ENCODE results near the gene APPL2.

GRCh38 chr12:105194947-105195346 is 41.0 kb downstream of the APPL2 start:
- TF ChIP-seq CTCF (IDR thresholded peaks at IDR 0.05): no peak
- TF ChIP-seq POLR2A (IDR thresholded peaks at IDR 0.05): no peak
- no peak for TF ChIP-seq POLR2AphosphoS5 (IDR thresholded peaks at IDR 0.05)
